Activated naive CD4-positive, alpha-beta T cell treated with anti-CD3 and anti-CD28 coated beads, Interleukin-2, amount 50 U/mL, for 24 hours (primary cell): ENCODE results near the gene SHISA6.

ENCODE experiments used
- H3K27ac Mint-ChIP-seq: one replicate; pipeline ENCODE4 v1.8.0; 2021; ENCODE audit warnings: mild to moderate bottlenecking, mixed read lengths
- H3K27me3 Mint-ChIP-seq: one replicate; pipeline ENCODE4 v1.8.0; 2021; ENCODE audit warnings: mixed read lengths
- H3K36me3 Mint-ChIP-seq: one replicate; pipeline ENCODE4 v1.8.0; 2021; ENCODE audit warnings: mixed read lengths
- H3K4me1 Mint-ChIP-seq: one replicate; pipeline ENCODE4 v1.8.0; 2021; ENCODE audit warnings: mixed read lengths
- H3K4me3 Mint-ChIP-seq: one replicate; pipeline ENCODE4 v1.8.0; 2021; ENCODE audit warnings: mild to moderate bottlenecking, mixed read lengths
- H3K9me3 Mint-ChIP-seq: one replicate; pipeline ENCODE4 v1.8.0; 2021; ENCODE audit warnings: mixed read lengths

SHISA6 gene

DNA sequence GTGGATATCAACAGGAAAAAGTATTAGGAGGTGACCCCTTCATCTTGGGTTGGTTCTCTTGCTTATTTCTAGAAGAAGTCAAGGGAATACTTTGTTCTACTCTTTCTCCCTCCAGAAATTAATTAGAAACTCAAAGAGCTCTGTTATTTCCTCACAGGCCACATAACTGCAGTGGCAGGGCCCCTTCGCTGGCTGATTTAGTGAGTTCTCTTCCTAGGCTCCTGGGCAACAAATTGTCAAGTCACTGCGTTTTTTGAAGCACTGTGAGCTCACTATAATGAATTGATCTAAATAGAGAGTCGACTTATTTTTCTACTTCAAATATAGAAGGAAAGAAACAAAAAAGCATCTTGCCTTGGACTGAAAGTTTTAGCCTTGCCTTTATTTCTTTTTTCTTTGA lies 4.8 kb downstream of the SHISA6 start:
- no peak overlapping the region for H3K4me3 Mint-ChIP-seq
- no peak overlapping the region for H3K27ac Mint-ChIP-seq
- no peaks in the 10 kb centered on the region for H3K36me3 Mint-ChIP-seq
- H3K4me1 Mint-ChIP-seq, result no peaks in the 10 kb centered on the region
- no peaks in the 10 kb centered on the region for H3K9me3 Mint-ChIP-seq
- peaks cover 23% of the 10 kb centered on the region for H3K27me3 Mint-ChIP-seq

DNA sequence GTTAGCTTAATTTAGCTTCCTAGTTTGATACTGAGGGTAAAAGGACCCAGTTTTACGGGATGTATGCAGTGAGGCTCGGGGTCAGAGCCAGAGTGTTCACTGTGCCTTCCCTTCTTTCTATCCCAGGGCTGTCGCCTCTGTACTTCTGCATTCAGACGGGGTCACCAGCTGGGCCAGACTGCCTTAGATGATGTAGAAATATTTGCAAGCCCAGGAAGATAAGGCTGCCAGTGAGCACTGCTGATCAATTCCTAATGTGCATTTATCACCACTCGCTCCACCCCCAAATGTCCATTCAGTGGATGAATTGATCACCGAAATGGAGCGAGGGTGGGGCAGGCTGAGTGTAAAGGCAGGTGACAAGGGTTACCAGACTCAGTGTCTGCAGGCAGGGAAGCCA lies 9.1 kb downstream of the SHISA6 start:
- Mint-ChIP-seq H3K36me3 (no peaks in the 10 kb centered on the region), H3K27ac (no peak overlapping the region), H3K4me1 (no peaks in the 10 kb centered on the region), H3K9me3 (no peaks in the 10 kb centered on the region), H3K27me3 (peaks cover 1% of the 10 kb centered on the region), H3K4me3 (no peak overlapping the region)

DNA sequence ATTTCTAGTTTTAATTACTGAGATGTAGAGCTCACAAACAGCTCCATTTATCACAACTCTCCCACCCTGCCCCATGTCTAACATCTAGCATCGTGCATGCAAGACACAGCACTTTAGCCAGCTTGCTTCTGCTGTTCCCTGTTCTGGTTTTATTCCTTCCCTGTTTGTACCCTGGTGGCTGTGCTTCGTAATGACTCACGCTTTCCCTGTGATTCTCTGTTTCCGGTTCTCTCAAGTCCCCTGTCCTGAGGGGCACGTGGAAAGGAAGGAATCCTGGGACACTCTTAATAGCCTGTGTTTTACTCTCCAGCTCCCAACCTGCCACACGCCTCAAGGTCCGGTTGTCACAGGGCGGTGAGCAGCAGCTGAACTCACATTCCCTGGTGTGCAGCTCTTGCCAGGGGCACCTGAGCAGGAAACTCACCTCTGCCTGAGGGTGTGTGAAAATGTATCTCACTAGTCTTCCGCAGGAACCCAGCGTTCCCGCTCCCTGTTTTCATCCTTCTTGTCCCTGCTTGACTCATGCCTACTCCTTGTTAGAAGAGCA lies 10.6 kb downstream of the SHISA6 start:
- Mint-ChIP-seq H3K9me3 (no peaks in the 10 kb centered on the region), H3K36me3 (no peaks in the 10 kb centered on the region), H3K27ac (no peak overlapping the region), H3K4me3 (no peak overlapping the region), H3K27me3 (no peaks in the 10 kb centered on the region), H3K4me1 (no peaks in the 10 kb centered on the region)

DNA sequence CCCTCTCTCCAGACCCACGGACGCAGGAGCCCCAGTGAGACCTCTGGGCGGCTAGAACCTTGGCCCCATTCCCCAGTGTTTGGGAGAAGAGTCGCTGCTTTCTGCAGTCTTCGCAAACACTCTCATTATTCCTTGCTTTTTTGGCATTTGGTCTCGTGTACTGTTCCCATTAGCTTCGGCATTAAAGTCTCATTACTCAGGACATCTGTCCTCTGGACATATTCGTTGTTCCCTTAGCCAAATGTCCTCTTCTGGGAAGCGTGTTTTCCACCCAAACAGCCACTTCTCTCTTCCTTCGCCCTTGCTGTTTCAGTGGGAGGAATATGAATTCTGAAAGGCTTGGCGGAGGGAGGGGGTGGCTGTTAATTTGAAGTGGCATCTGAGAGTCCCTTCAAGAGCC lies 11.1 kb downstream of the SHISA6 start:
- Mint-ChIP-seq H3K27ac (no peak overlapping the region), H3K4me1 (no peaks in the 10 kb centered on the region)

DNA sequence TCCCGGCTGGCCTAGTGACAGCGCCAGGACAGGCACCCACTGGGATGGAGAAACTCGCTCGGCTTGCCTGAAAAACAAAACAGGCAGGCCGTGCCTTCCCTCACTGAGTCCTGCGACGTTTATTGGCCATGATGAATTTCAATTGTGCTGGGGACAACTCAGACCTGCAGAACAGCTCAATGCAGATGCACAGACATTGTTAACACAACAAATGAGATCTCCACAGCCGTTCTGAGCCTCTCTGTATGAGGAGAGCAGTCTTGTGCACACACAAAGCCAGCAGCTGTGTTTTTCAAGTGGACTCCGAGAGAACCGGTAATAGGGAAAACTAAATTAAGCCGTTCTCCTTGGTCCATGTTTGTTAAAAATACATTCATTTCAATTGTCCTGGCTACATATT lies 15.9 kb downstream of the SHISA6 start:
- no peaks in the 10 kb centered on the region for H3K4me1 Mint-ChIP-seq
- H3K27ac Mint-ChIP-seq, result no peak overlapping the region
- no peaks in the 10 kb centered on the region for H3K36me3 Mint-ChIP-seq
- H3K27me3 Mint-ChIP-seq, result no peaks in the 10 kb centered on the region
- H3K9me3 Mint-ChIP-seq, result no peaks in the 10 kb centered on the region
- H3K4me3 Mint-ChIP-seq, result no peak overlapping the region

More for the DNA sequence above, 11.1 kb downstream of the SHISA6 start:
- Mint-ChIP-seq H3K9me3 (no peaks in the 10 kb centered on the region), H3K27me3 (no peaks in the 10 kb centered on the region), H3K4me3 (no peak overlapping the region), H3K36me3 (no peaks in the 10 kb centered on the region)

DNA sequence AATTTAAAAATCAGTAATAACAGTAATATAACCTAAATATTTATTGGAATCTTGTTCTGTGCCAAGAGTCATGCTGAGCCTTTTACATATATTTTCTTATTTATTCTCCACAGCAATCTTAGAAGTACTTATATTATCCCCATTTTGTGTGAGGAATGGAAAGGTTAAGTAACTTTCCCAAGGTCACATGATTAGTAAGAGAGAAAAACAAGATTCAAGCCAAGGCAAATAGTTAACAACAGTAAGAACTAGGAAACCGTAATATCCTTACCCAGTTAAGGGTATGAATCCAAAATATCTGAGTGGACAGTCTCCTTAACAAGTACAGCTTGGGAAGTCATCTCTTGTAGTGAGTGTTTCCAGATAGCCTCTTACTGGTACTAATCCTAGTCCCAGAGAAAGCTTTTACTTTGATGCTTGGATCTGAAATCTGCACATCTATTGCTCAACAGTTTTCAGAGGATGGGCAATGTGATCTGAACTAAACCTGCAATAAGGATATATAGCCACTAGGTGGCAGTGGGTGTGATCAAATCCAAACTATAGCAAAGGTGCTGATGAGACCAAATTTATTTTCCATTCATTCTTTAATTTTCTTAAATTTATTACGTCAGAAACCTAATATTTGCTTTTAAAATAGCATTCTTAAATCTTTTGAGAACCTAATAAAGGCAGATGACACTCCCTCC lies 23.3 kb downstream of the SHISA6 start:
- Mint-ChIP-seq H3K36me3 (no peaks in the 10 kb centered on the region), H3K9me3 (peaks cover 7% of the 10 kb centered on the region), H3K4me1 (no peaks in the 10 kb centered on the region), H3K4me3 (no peak overlapping the region), H3K27me3 (no peaks in the 10 kb centered on the region), H3K27ac (no peak overlapping the region)

DNA sequence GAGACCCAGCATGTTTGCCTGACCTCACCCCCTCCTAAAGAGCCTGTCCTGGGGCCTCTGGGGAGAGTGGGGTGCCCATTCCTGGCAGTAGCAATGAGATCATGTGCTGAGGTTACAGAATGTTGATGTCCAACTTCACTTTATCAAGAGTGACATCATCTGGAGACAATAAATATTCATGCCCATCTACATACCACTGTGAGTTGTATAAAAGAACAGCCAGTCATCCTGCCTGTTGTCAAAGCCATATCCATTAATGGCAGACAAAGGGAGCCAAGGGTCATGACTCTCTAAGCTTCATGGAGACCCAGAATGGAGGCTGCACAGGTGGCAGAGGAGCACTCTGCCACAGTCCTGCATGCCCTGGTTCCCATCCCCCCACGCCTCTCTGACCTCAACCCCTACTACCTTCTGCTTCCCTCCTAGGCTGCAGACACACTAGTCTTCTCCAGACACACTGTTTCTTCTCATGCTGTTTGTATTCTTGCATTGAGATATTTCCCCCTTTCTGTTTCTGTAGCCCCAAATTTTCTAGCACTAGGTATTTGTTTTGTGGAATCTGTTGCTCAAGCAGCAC lies 27.1 kb downstream of the SHISA6 start:
- peaks cover 2% of the 10 kb centered on the region for H3K27me3 Mint-ChIP-seq
- no peaks in the 10 kb centered on the region for H3K36me3 Mint-ChIP-seq
- no peak overlapping the region for H3K4me3 Mint-ChIP-seq
- peaks cover 16% of the 10 kb centered on the region for H3K9me3 Mint-ChIP-seq
- H3K4me1 Mint-ChIP-seq, result no peaks in the 10 kb centered on the region
- H3K27ac Mint-ChIP-seq, result no peak overlapping the region

DNA sequence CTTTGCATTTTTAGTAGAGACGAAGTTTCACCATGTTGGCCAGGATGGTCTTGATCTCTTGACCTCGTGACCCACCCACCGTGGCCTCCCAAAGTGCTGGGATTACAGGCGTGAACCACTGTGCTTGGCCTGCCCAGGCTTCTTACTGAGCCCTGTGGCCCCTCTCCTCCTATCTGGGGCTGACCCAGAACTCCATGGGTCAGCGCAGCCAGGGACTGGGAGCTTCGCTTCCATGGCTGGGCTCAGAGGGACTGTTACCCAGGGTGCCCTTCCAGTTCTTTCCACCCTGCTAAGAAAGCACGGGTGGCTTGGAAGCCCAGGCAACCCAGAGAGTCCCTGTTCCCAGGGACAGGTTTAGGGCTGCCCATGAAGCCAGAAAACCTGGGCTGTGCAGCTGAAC lies 28.2 kb downstream of the SHISA6 start:
- Mint-ChIP-seq H3K36me3 (no peaks in the 10 kb centered on the region), H3K27ac (no peak overlapping the region), H3K27me3 (peaks cover 2% of the 10 kb centered on the region), H3K4me3 (no peak overlapping the region), H3K9me3 (peaks cover 16% of the 10 kb centered on the region), H3K4me1 (no peaks in the 10 kb centered on the region)

DNA sequence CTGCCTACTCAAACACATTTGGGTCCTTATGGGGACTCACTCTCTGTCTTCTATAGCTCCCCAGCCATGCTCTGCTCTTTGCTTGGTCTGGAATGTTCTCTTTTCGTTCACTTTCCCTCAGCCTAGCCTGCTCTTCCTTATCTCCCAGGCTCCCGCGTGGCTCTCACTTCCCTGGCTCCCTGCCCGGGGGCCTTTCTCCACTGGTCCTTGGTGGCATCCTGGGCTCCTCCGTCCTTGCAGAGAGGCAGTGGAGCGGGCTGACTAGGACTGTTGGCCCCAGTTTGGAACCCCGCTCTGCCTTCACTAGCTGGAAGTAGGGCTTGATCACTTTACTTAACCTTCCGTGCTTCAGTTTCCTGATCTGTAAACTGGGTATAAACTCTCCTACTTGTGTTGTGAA lies 31.2 kb downstream of the SHISA6 start:
- Mint-ChIP-seq H3K27me3 (peaks cover 2% of the 10 kb centered on the region), H3K27ac (peak overlapping the region; percentile 18), H3K4me1 (no peaks in the 10 kb centered on the region), H3K9me3 (peaks cover 13% of the 10 kb centered on the region), H3K36me3 (no peaks in the 10 kb centered on the region), H3K4me3 (no peak overlapping the region)

DNA sequence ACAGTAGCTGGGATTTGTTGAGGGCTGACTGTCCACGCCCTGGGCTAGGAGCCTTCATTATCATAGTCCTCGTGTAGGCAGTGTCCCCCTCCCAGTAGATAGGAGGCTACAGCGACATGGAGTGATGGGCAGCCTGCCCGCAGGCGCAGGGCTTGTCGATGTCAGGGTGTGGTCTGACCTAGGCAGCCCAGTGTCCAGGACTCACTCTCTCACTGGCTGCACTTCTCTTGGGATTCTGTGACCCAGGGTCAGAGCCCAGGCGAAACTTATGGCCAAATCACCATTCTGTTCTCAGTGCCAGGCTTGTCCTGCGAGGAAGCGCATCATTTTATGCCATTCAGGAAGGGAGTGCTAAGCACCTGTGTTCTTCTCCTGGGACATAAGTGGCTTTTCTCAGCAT lies 32.6 kb downstream of the SHISA6 start:
- Mint-ChIP-seq H3K36me3 (no peaks in the 10 kb centered on the region), H3K4me1 (no peaks in the 10 kb centered on the region), H3K27me3 (peaks cover 2% of the 10 kb centered on the region), H3K4me3 (no peak overlapping the region), H3K27ac (no peak overlapping the region), H3K9me3 (peaks cover 9% of the 10 kb centered on the region)

DNA sequence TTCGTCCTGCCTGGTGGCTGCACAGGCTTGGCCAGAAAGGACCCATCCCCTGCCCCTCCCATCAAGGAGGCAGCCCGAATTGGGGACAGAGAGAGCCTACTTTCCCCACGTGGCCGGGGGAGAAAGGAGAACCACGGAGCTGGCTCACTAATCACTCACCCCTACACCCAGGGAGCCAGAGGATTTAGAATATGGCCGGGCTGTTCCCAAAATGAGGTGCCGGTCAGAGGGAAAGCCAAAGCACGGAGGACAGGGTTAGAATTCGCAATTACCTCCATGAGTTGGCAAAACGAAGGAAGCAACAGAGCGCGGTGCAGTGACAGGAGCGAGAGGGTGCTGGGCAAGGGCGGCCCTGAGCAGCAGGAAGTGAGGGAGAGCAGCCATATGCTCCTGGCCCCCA lies 33.1 kb downstream of the SHISA6 start:
- Mint-ChIP-seq H3K27me3 (peaks cover 2% of the 10 kb centered on the region), H3K4me3 (no peak overlapping the region), H3K27ac (no peak overlapping the region), H3K36me3 (no peaks in the 10 kb centered on the region), H3K4me1 (no peaks in the 10 kb centered on the region), H3K9me3 (peaks cover 9% of the 10 kb centered on the region)

DNA sequence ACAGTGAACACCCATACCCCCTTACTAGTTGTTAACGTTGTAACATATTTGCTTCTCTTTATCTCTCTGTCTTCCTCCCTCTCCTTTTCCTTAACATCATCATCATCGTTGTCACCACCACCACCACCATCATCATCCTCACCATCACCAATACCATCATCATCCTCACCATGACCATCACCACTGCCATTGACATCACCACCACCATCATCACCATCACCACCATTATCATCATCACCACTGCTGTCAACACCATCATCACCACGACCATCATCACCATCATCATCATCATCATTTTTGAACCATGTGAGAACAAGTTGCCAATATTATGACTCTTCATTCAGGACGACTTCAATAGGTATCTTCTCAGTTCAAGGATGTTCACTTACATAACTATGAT lies 35.5 kb downstream of the SHISA6 start:
- Mint-ChIP-seq H3K4me1 (no peaks in the 10 kb centered on the region), H3K4me3 (no peak overlapping the region), H3K9me3 (peaks cover 9% of the 10 kb centered on the region), H3K36me3 (no peaks in the 10 kb centered on the region), H3K27ac (no peak overlapping the region), H3K27me3 (peaks cover 2% of the 10 kb centered on the region)

DNA sequence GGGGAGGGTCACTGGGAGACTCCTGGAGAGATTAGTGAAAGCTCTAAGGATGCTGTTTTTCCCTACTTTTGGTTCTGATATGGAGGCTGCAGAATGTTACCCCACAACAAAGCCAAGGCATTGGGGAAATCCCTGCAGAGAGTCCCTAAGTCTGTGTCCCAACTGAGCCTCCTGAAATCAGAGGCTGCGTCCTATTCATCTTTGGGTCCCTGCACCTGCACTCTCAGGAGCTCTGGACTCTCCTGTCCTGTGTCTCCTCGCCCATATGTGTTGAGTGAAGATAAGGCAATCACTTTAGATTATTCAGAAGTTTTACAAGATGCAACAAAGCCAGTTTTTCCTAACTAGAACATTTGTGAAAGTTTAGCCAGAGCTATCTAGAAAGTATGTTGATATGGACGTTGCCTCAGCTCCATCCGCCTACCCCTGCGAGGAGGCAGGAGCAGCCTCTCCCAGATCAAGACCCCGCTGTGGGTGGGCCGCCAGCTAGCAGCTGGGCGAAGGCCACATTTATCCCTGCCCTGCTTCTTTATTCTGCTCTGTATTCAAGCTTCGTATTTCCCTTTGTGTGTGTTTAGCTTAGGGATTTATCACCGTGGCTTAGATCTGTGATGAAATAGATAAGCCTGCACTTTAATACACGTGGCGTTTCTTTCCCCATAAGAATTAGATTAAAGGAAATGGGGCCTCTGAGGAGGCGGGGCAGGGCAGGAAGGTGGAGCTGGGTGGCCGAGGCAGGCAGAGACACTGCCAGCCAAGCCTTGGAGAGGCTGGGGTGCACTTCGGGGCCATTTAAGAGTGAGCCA lies 37.4 kb downstream of the SHISA6 start:
- H3K27me3 Mint-ChIP-seq, result no peaks in the 10 kb centered on the region
- H3K4me3 Mint-ChIP-seq, result no peak overlapping the region
- H3K9me3 Mint-ChIP-seq, result peaks cover 9% of the 10 kb centered on the region
- no peaks in the 10 kb centered on the region for H3K4me1 Mint-ChIP-seq
- H3K27ac Mint-ChIP-seq, result no peak overlapping the region
- no peaks in the 10 kb centered on the region for H3K36me3 Mint-ChIP-seq

DNA sequence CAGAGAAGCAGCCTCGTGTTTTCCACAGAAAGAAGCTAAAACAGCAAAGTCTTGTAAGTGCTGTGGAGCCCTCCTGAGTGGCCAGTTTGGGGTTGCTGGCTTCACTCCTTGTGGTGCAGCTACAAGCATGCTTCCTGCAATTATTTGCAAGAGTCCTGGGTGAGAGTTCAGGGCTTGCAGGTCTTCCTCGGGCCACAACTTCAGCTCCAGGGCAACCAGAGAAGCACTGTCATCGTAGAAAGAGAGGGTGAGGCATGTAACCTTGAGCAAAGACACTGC lies 37.9 kb downstream of the SHISA6 start:
- peaks cover 9% of the 10 kb centered on the region for H3K9me3 Mint-ChIP-seq
- no peak overlapping the region for H3K27ac Mint-ChIP-seq
- no peaks in the 10 kb centered on the region for H3K36me3 Mint-ChIP-seq
- no peak overlapping the region for H3K4me3 Mint-ChIP-seq
- H3K4me1 Mint-ChIP-seq, result no peaks in the 10 kb centered on the region
- no peaks in the 10 kb centered on the region for H3K27me3 Mint-ChIP-seq

DNA sequence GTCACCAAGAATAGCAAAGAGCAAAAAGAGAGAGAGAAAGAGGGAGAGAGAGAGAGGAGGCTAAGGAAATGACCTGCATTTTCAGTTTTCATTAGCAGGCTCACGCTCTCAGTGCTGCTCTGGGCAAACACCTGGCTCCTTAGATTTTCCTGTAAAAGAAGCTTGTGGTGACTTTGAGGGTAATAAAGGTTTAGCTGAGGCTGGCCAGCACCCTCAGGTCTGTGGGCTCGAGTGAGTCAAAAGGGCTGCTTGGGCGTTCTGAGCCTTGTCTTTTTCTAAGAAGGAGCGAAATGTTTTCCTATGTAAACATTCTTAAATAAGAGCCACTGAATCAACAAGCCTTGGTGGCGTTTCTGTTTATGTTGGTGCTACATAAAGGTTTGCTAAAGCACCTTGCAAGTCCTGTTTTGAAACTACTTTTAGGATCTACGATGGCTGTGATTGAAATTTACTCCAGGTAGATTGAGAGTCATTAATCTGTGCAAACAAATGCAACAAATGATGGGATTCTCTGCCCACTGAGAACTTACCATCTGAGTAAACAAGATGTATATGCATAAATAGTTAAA lies 38.8 kb downstream of the SHISA6 start:
- H3K27me3 Mint-ChIP-seq, result no peaks in the 10 kb centered on the region
- H3K36me3 Mint-ChIP-seq, result no peaks in the 10 kb centered on the region
- no peak overlapping the region for H3K27ac Mint-ChIP-seq

DNA sequence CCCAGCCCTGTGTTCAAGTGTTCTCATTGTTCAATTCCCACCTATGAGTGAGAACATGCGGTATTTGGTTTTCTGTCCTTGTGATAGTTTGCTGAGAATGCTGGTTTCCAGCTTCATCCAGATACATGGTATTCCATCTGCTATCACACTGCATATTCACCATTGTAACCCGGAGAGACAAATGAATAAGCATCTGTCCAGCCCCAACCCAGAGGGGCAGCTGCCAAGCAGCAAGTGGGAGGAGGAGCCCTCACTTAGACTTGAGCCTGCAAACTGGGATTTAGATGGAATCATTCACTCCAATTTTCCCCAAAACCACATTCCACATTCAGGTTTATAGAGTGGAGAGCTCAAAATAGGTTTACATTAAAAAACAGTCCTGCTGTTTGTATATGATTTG lies 41.6 kb downstream of the SHISA6 start:
- Mint-ChIP-seq H3K36me3 (no peaks in the 10 kb centered on the region), H3K4me3 (no peak overlapping the region)

More for the DNA sequence above, 38.8 kb downstream of the SHISA6 start:
- Mint-ChIP-seq H3K9me3 (peaks cover 9% of the 10 kb centered on the region), H3K4me1 (no peaks in the 10 kb centered on the region), H3K4me3 (no peak overlapping the region)

More for the DNA sequence above, 41.6 kb downstream of the SHISA6 start:
- peaks cover 2% of the 10 kb centered on the region for H3K27me3 Mint-ChIP-seq
- no peaks in the 10 kb centered on the region for H3K4me1 Mint-ChIP-seq
- peaks cover 9% of the 10 kb centered on the region for H3K9me3 Mint-ChIP-seq
- H3K27ac Mint-ChIP-seq, result no peak overlapping the region
